ENCODE results near the gene SH3RF3. TPM values are rescaled to one million over a fixed set of nuclear protein-coding genes. Genes with fewer than 3 reads are reported as not detected.
A peak's percentile ranks its signal among the peaks of the same experiment; 100 is the strongest.

The SH3RF3 gene
- total and polyA plus RNA-seq, 3 experiments from 2014 or later = 0.24 to 0.31 (median 0.27) TPM

GRCh38 chr2:109168716-109169115 lies 39.7 kb downstream of the SH3RF3 start:
- no peaks in the 10 kb centered on the region for H3K9me3 ChIP-seq (ENCODE audit: low read length)
- Mint-ChIP-seq H3K4me3 (no peak overlapping the region), H3K36me3 (no peaks in the 10 kb centered on the region), H3K4me1 (peaks cover 0 to 3% (median 0%) of the 10 kb centered on the region in 3 donors), H3K27me3 (peaks cover 13 to 36% of the 10 kb centered on the region in 2 donors), H3K27ac (peak overlapping the region in 1 of 8 donors; percentile 61), H3K9me3 (no peaks in the 10 kb centered on the region)
- H3K27ac ChIP-seq (ENCODE audit: low read depth, low read length) = no peak overlapping the region
- POLR2A ChIA-PET = no interaction called here
- H3K36me3 ChIP-seq (ENCODE audit: insufficient read depth, low read length) = no peaks in the 10 kb centered on the region
- H3K4me1 ChIP-seq (ENCODE audit: insufficient read depth, low read length) = peaks cover 3% of the 10 kb centered on the region
- CTCF ChIA-PET = interaction anchor here (1.1 to 1.4 kb wide), 2 partner anchors 8 to 15 kb away, joined by 3 read pairs; no protein-coding TSS in a partner anchor
- no peaks in the 10 kb centered on the region for H3K27me3 ChIP-seq (ENCODE audit: insufficient read depth, low read length, poor library complexity, severe bottlenecking)
- no peak for DNase-seq
- no peak overlapping the region for H3K4me3 ChIP-seq (ENCODE audit: low read length)

GRCh38 chr2:109170645-109171044 lies 41.6 kb downstream of the SH3RF3 start:
- DNase-seq = no peak
- ChIA-PET POLR2A (no interaction called here), CTCF (interaction anchor here (0.8 kb wide), 1 partner anchor 9 kb away, joined by 3 read pairs; no protein-coding TSS in a partner anchor)
- Mint-ChIP-seq H3K27me3 (peaks cover 15 to 52% of the 10 kb centered on the region in 2 donors), H3K4me1 (peaks cover 4 to 6% (median 5%) of the 10 kb centered on the region in 3 donors), H3K4me3 (no peak overlapping the region), H3K27ac (no peak overlapping the region), H3K9me3 (peaks cover 0 to 3% (median 3%) of the 10 kb centered on the region in 5 donors), H3K36me3 (peaks cover 0 to 7% (median 0%) of the 10 kb centered on the region in 3 donors)
- Histone ChIP-seq H3K36me3 (ENCODE audit: insufficient read depth, low read length) (no peaks in the 10 kb centered on the region), H3K27me3 (ENCODE audit: insufficient read depth, low read length, poor library complexity, severe bottlenecking) (no peaks in the 10 kb centered on the region), H3K9me3 (ENCODE audit: low read length) (no peaks in the 10 kb centered on the region), H3K4me1 (ENCODE audit: insufficient read depth, low read length) (peaks cover 13% of the 10 kb centered on the region), H3K4me3 (ENCODE audit: low read length) (no peak overlapping the region), H3K27ac (ENCODE audit: low read depth, low read length) (no peak overlapping the region)

- H3K4me3 Mint-ChIP-seq = no peak overlapping the region
- POLR2A ChIA-PET = no interaction called here
Observed at GRCh38 chr2:109171444-109172334, 42.7 kb downstream of the SH3RF3 start.

DNA sequence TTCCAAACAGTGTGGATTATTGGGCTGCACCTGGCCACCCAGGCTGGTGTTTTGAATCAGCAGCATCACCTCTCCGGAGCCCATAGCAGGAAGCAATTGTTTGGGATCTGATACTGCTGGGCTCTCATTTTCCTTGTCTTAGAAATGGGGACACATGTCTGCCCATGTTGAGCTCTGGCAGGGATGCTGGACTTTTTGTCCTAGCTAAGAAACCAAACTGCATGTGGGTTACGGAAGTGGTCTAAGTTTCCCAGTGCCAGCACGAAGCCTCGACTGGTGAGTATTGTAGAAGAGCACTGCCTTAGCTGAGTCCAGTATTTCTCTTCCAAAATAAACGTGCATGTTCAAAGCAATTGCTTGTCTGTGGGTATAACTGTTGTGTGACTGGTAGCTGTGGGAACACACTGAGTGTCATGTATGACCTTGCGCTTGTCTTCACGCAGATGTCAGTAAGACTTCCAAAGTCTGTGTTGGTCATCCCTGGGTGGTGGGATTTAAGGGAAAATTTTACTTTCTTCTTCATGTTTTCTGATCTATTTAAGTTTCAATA lies 43.6 kb downstream of the SH3RF3 start:
- ChIA-PET CTCF (no interaction called here), POLR2A (no interaction called here)
- Histone ChIP-seq H3K9me3 (ENCODE audit: low read length) (no peaks in the 10 kb centered on the region), H3K4me3 (ENCODE audit: low read length) (no peak overlapping the region), H3K4me1 (ENCODE audit: insufficient read depth, low read length) (peaks cover 13% of the 10 kb centered on the region), H3K27me3 (ENCODE audit: insufficient read depth, low read length, poor library complexity, severe bottlenecking) (no peaks in the 10 kb centered on the region), H3K36me3 (ENCODE audit: insufficient read depth, low read length) (no peaks in the 10 kb centered on the region), H3K27ac (ENCODE audit: low read depth, low read length) (no peak overlapping the region)
- DNase-seq = no peak
- peaks cover 4 to 6% (median 5%) of the 10 kb centered on the region in 3 donors for H3K4me1 Mint-ChIP-seq
- peaks cover 0 to 11% (median 0%) of the 10 kb centered on the region in 3 donors for H3K36me3 Mint-ChIP-seq
- peaks cover 0 to 3% (median 3%) of the 10 kb centered on the region in 5 donors for H3K9me3 Mint-ChIP-seq
- peaks cover 19 to 55% of the 10 kb centered on the region in 2 donors for H3K27me3 Mint-ChIP-seq
- H3K27ac Mint-ChIP-seq = no peak overlapping the region
- no peak overlapping the region for H3K4me3 Mint-ChIP-seq

More at GRCh38 chr2:109171444-109172334, 42.7 kb downstream of the SH3RF3 start:
- no peaks in the 10 kb centered on the region for H3K36me3 ChIP-seq (ENCODE audit: insufficient read depth, low read length)
- Mint-ChIP-seq H3K4me1 (peaks cover 4 to 6% (median 5%) of the 10 kb centered on the region in 3 donors), H3K9me3 (peaks cover 0 to 3% (median 3%) of the 10 kb centered on the region in 5 donors), H3K36me3 (peaks cover 0 to 11% (median 0%) of the 10 kb centered on the region in 3 donors), H3K27ac (no peak overlapping the region), H3K27me3 (peaks cover 19 to 53% of the 10 kb centered on the region in 2 donors)
- CTCF ChIA-PET = no interaction called here
- H3K27me3 ChIP-seq (ENCODE audit: insufficient read depth, low read length, poor library complexity, severe bottlenecking) = no peaks in the 10 kb centered on the region
- H3K27ac ChIP-seq (ENCODE audit: low read depth, low read length) = no peak overlapping the region
- DNase-seq = no peak
- H3K4me1 ChIP-seq (ENCODE audit: insufficient read depth, low read length) = peaks cover 13% of the 10 kb centered on the region
- no peak overlapping the region for H3K4me3 ChIP-seq (ENCODE audit: low read length)
- H3K9me3 ChIP-seq (ENCODE audit: low read length) = no peaks in the 10 kb centered on the region

- peaks cover 13% of the 10 kb centered on the region for H3K4me1 ChIP-seq (ENCODE audit: insufficient read depth, low read length)
- H3K27me3 ChIP-seq (ENCODE audit: insufficient read depth, low read length, poor library complexity, severe bottlenecking) = no peaks in the 10 kb centered on the region
- H3K27ac Mint-ChIP-seq = peak overlapping the region in 1 of 8 donors; percentile 9
- H3K36me3 Mint-ChIP-seq = peaks cover 0 to 11% (median 0%) of the 10 kb centered on the region in 3 donors
- H3K4me3 Mint-ChIP-seq = no peak overlapping the region
- H3K36me3 ChIP-seq (ENCODE audit: insufficient read depth, low read length) = no peaks in the 10 kb centered on the region
- H3K9me3 Mint-ChIP-seq = peaks cover 0 to 3% (median 3%) of the 10 kb centered on the region in 5 donors
- no peak for DNase-seq
- no peak overlapping the region for H3K27ac ChIP-seq (ENCODE audit: low read depth, low read length)
- H3K27me3 Mint-ChIP-seq = peaks cover 19 to 55% of the 10 kb centered on the region in 2 donors
- CTCF ChIA-PET = no interaction called here
- H3K9me3 ChIP-seq (ENCODE audit: low read length) = no peaks in the 10 kb centered on the region
- peaks cover 4 to 6% (median 5%) of the 10 kb centered on the region in 3 donors for H3K4me1 Mint-ChIP-seq
- no peak overlapping the region for H3K4me3 ChIP-seq (ENCODE audit: low read length)
- POLR2A ChIA-PET = no interaction called here
Observed at GRCh38 chr2:109173311-109174171, 44.5 kb downstream of the SH3RF3 start.

GRCh38 chr2:109174214-109174613 lies 45.2 kb downstream of the SH3RF3 start:
- ChIA-PET POLR2A (no interaction called here), CTCF (no interaction called here)
- peak in 1 of 5 donors; percentile 34 for DNase-seq
- Histone ChIP-seq H3K4me1 (ENCODE audit: insufficient read depth, low read length) (peaks cover 13% of the 10 kb centered on the region), H3K27me3 (ENCODE audit: insufficient read depth, low read length, poor library complexity, severe bottlenecking) (no peaks in the 10 kb centered on the region), H3K27ac (ENCODE audit: low read depth, low read length) (no peak overlapping the region), H3K36me3 (ENCODE audit: insufficient read depth, low read length) (no peaks in the 10 kb centered on the region), H3K9me3 (ENCODE audit: low read length) (no peaks in the 10 kb centered on the region), H3K4me3 (ENCODE audit: low read length) (no peak overlapping the region)
- Mint-ChIP-seq H3K4me1 (peaks cover 4 to 6% (median 5%) of the 10 kb centered on the region in 3 donors), H3K27me3 (peaks cover 19 to 52% of the 10 kb centered on the region in 2 donors), H3K9me3 (peaks cover 2 to 5% (median 5%) of the 10 kb centered on the region in 5 donors), H3K4me3 (no peak overlapping the region), H3K36me3 (peaks cover 0 to 12% (median 0%) of the 10 kb centered on the region in 3 donors), H3K27ac (peak overlapping the region in 1 of 8 donors; percentile 9)

- H3K36me3 Mint-ChIP-seq = peaks cover 0 to 18% (median 0%) of the 10 kb centered on the region in 3 donors
- H3K4me3 Mint-ChIP-seq = no peak overlapping the region
- no peak overlapping the region for H3K4me3 ChIP-seq (ENCODE audit: low read length)
- no peak for DNase-seq
- POLR2A ChIA-PET = no interaction called here
- H3K9me3 ChIP-seq (ENCODE audit: low read length) = no peaks in the 10 kb centered on the region
- H3K9me3 Mint-ChIP-seq = peaks cover 7 to 11% (median 10%) of the 10 kb centered on the region in 5 donors
- no peaks in the 10 kb centered on the region for H3K27me3 ChIP-seq (ENCODE audit: insufficient read depth, low read length, poor library complexity, severe bottlenecking)
- CTCF ChIA-PET = no interaction called here
- no peaks in the 10 kb centered on the region for H3K36me3 ChIP-seq (ENCODE audit: insufficient read depth, low read length)
- peaks cover 22 to 56% of the 10 kb centered on the region in 2 donors for H3K27me3 Mint-ChIP-seq
- no peak overlapping the region for H3K27ac ChIP-seq (ENCODE audit: low read depth, low read length)
- no peak overlapping the region for H3K27ac Mint-ChIP-seq
- H3K4me1 Mint-ChIP-seq = peaks cover 4 to 6% (median 5%) of the 10 kb centered on the region in 3 donors
- peaks cover 13% of the 10 kb centered on the region for H3K4me1 ChIP-seq (ENCODE audit: insufficient read depth, low read length)
Observed at GRCh38 chr2:109174626-109175349, 45.8 kb downstream of the SH3RF3 start.

All from CD8-positive, alpha-beta memory T cell (primary cell).